GM12865 (cell line): Measurements from ENCODE around the gene OTOF.

Source experiments
- DNase-seq: peaks from one replicate; pipeline ENCODE4 v3.0.0; 2010; ENCODE audit warnings: low read depth
- H3K4me3 ChIP-seq: 2 replicates; pipeline ENCODE4 v1.5.1; 2011; ENCODE audit warnings: mild to moderate bottlenecking, low read depth, low read length, control low read depth
- TF ChIP-seq, protein P1 (sequence below): IDR thresholded peaks from 2 replicates; pipeline ENCODE4 v1.5.1; 2011; ENCODE audit warnings: low read length, control low read depth, low read depth, inconsistent platforms; ENCODE audit not compliant: insufficient read depth; ENCODE audit errors: missing control alignments

The OTOF gene

DNA sequence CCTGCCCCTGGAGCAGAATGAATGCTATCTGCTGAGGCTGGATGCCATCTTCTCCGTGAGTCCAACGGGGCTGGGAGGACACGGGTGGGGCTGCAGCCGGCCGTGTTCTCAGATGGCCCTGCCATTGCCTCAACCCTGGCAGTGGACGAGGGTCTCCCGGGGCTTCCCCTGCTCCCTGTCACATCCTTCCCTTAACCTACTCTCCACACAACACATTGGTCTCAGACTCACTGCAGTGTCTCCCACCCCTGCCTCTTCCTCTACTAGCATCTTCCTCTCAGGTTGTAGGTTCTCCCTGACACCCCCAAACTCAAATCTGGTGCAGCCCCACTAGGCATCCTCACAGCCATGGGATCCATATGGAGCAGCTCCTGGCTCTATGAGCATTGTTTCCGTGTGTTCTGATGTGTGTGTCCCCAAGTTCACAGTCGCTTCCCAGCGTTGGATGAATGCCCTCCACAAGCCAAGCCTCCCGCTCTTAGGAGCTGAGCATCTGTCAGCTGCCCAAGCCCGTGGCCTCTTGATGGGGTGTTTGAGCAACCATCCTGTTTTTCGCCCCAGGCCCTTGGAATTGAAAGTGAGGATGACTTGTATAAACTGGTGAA, 27.8 kb downstream of the OTOF start:
- TF ChIP-seq, protein P1, sequence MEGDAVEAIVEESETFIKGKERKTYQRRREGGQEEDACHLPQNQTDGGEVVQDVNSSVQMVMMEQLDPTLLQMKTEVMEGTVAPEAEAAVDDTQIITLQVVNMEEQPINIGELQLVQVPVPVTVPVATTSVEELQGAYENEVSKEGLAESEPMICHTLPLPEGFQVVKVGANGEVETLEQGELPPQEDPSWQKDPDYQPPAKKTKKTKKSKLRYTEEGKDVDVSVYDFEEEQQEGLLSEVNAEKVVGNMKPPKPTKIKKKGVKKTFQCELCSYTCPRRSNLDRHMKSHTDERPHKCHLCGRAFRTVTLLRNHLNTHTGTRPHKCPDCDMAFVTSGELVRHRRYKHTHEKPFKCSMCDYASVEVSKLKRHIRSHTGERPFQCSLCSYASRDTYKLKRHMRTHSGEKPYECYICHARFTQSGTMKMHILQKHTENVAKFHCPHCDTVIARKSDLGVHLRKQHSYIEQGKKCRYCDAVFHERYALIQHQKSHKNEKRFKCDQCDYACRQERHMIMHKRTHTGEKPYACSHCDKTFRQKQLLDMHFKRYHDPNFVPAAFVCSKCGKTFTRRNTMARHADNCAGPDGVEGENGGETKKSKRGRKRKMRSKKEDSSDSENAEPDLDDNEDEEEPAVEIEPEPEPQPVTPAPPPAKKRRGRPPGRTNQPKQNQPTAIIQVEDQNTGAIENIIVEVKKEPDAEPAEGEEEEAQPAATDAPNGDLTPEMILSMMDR, result no peak
- H3K4me3 ChIP-seq, result no peak overlapping the region
- no peak for DNase-seq

DNA sequence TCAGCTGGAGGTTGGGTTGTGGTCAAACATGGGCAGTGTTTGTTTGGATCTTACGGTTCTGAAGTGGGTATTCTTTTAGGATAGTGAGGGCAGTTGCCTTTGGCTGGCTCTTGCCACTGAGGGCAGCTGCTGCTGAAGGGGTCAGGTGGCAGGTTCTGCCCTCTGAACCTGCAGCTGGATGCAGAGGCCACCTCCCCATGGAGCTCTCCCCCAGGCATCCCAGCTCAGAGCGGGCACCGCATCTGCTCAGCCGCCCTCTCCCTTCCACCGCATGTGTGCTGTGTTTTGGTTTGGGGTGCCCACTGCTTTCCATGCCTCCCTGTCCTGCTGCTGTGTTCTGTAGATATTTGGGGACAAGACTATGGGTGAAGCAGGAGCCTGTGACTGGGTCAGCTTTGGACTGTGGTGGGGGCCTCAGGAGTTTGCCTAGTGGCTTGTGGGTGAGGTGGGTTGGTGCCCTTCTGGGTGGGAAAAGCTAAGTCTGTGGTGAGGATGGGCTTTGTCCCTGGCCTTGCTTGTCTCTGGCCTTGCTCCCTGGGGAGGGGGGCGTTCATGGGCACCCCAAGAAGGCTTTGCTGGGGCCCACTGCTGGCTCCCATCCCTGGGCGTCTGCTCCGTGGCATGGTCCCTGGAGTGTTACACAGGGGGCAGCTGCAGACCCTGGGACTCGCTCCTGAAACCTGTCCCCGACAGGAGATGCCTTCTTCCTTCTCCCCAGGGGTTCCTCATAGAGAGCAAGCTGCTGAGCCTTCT, 28.5 kb downstream of the OTOF start:
- no peak overlapping the region for H3K4me3 ChIP-seq
- no peak for DNase-seq
- TF ChIP-seq, protein P1, result no peak

DNA sequence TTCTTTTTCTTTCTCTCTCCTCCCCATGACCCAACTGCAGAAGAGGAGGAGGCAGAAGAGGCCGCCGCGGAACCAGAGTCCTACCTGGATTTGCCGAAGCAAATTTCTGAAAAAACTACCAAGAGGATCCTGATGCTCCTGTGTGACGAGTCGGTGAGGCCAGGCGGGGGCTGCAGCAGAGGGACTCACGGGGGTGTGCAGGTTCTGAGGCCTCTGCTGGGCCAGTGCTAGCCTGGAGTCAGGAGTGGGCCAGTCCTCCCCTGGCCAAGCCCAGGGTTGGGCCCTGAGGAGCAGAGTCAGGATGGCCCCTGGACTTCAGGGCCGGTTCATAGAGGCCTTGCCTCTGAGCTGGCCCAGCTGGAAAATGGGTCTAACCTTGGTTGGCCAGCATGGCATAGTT, 29.3 kb downstream of the OTOF start:
- no peak for DNase-seq
- TF ChIP-seq, protein P1, result no peak
- no peak overlapping the region for H3K4me3 ChIP-seq

DNA sequence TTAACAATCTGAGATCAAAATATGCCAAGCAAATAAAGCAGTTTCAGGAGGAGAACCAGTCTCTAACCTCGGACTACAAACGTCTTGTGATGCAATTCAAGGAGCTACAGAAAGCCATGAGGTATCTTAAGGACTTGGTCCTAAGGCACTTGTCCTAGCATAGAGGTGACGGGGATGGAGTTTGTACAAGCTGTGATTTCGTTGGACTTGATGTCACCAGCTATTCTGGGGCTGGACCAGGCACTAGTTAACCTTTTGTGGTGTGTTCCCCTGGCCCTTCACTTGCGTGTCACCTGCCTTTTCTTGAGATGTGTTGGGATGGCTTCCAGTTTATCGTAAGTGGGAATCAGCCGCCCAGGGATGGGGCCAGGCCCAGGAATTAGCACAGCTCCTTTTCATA, 33.7 kb downstream of the OTOF start:
- no peak for DNase-seq
- no peak overlapping the region for H3K4me3 ChIP-seq
- TF ChIP-seq, protein P1, result no peak

DNA sequence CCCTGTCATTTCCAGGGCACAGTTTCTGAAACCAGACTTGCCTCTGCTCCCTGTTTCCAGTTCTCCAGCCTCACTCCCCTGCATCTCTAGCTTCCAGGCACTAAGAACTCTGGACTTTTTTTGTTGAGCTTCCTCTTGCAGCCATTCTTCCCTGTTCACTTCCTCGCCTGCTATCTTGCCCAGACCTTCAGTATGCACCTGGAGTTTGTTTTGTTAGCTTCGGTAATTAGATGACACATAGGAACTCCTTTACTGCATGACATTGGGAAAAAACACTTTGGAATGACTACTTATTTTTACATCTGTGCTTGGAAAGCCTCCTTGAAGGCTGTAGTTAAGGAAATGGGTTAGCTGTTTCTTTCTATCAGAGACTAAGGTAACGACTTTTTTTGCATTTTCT, 35.2 kb downstream of the OTOF start:
- TF ChIP-seq, protein P1, result no peak
- no peak for DNase-seq
- H3K4me3 ChIP-seq, result no peak overlapping the region

DNA sequence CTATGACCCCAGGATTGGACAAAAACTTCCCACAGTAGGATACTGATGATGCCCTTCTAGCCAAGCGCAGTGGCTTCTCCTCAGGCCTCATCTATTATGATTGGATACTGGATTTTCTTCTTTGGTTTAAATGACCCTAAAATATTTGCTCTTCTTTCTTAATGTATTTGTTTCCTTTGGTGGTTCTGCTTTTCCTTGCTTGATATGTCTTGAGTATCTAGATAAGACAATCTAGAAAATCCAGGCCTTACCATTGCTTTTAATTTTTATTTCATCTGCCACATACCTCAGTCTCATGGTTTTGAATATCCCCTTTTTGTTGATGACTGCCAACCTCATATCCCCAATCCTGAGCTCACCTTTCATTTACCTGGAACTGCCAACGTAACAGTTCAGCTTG, 35.6 kb downstream of the OTOF start:
- TF ChIP-seq, protein P1, result no peak
- no peak overlapping the region for H3K4me3 ChIP-seq
- no peak for DNase-seq
